Endothelial cell (in vitro differentiated cells): ENCODE measurements around the gene CACNA1C. TPM values are rescaled to one million over a fixed set of nuclear protein-coding genes. Genes with fewer than 3 reads are reported as not detected.

Experiments
- DNase-seq: peaks from one replicate; pipeline ENCODE4 v3.0.0; 2021; ENCODE audit warnings: low spot score
- H3K27ac Mint-ChIP-seq: one replicate; pipeline ENCODE4 v1.8.0; 2021; ENCODE audit warnings: mixed read lengths, inconsistent platforms; ENCODE audit not compliant: unreplicated experiment
- H3K27me3 Mint-ChIP-seq: one replicate; pipeline ENCODE4 v1.8.0; 2021; ENCODE audit warnings: mild to moderate bottlenecking, moderate library complexity, mixed read lengths, inconsistent platforms; ENCODE audit not compliant: unreplicated experiment
- H3K36me3 Mint-ChIP-seq: one replicate; pipeline ENCODE4 v1.8.0; 2021; ENCODE audit warnings: mild to moderate bottlenecking, low read depth, mixed read lengths, inconsistent platforms; ENCODE audit not compliant: unreplicated experiment
- H3K4me1 Mint-ChIP-seq: one replicate; pipeline ENCODE4 v1.8.0; 2021; ENCODE audit warnings: mild to moderate bottlenecking, mixed read lengths, inconsistent platforms; ENCODE audit not compliant: unreplicated experiment
- H3K4me3 Mint-ChIP-seq: one replicate; pipeline ENCODE4 v1.8.0; 2021; ENCODE audit warnings: mild to moderate bottlenecking, mixed read lengths, inconsistent platforms; ENCODE audit not compliant: unreplicated experiment
- H3K9me3 Mint-ChIP-seq: one replicate; pipeline ENCODE4 v1.8.0; 2021; ENCODE audit warnings: mixed read lengths, inconsistent platforms; ENCODE audit not compliant: unreplicated experiment
- total RNA-seq: library from RNA; stranded (reverse); fragmentation: NEBNext Ultra II Directional; extraction: Animal tissue kit (Norgen Biotek cat#: 25700); gene quantifications from one replicate; pipeline ENCODE4 v1.2.1, GENCODE V29; 2021; ENCODE audit not compliant: unreplicated experiment
- TF ChIP-seq, protein P1 (sequence below): fragments of 200-600 bp; sonication (generic); IDR thresholded peaks from one replicate; pipeline ENCODE4 v1.5.0; 2021; ENCODE audit warnings: antibody characterized with exemption; ENCODE audit not compliant: unreplicated experiment

The CACNA1C gene
- total RNA-seq, 1 donor from 2014 or later, result 11.1 TPM

DNA sequence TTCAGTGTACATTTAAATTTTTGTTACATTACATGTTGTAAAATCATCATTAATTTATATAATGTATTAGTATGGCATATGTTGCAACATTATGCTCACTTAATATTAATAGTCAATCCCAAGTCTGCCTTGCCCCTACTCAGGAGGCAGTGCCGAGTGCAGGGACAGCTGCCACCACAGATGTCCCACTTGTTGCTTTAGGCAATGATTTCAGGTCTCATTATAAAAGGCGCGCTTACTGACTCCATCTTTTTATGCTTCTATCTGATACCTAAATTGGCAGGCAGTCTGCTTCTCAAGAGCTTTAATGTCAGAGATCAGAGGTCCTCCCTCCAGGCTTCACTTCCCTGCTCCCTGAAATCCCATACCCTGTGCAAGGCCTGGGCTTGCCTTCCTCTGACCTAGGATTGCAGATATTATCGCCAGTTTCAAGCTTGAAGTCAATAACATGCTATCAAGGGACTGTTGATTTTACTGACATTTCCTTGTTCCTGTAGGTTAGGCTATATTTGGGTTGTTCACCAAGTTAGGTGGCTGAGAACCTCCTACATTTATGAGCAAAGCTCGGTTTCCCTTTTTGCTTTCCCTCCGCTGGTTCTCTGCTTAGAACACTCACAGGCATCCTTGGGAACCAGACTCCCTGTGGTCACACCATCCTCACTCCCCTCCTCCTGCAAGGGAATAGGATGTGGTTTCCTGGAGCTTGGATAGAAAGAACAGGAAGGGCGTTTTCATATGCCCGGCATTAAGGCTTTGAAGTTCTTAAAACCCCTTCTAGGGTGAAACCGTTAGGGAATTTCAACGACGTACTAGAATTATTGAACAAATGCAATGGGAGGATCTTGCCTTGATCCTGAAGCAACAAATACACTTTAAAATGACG, 533.6 kb downstream of the CACNA1C start:
- Mint-ChIP-seq H3K27ac (no peak overlapping the region), H3K4me3 (no peak overlapping the region), H3K4me1 (peaks cover 23% of the 10 kb centered on the region), H3K9me3 (no peaks in the 10 kb centered on the region), H3K36me3 (peaks cover 21% of the 10 kb centered on the region), H3K27me3 (peaks cover 11% of the 10 kb centered on the region)
- DNase-seq, result no peak
- TF ChIP-seq, protein P1, sequence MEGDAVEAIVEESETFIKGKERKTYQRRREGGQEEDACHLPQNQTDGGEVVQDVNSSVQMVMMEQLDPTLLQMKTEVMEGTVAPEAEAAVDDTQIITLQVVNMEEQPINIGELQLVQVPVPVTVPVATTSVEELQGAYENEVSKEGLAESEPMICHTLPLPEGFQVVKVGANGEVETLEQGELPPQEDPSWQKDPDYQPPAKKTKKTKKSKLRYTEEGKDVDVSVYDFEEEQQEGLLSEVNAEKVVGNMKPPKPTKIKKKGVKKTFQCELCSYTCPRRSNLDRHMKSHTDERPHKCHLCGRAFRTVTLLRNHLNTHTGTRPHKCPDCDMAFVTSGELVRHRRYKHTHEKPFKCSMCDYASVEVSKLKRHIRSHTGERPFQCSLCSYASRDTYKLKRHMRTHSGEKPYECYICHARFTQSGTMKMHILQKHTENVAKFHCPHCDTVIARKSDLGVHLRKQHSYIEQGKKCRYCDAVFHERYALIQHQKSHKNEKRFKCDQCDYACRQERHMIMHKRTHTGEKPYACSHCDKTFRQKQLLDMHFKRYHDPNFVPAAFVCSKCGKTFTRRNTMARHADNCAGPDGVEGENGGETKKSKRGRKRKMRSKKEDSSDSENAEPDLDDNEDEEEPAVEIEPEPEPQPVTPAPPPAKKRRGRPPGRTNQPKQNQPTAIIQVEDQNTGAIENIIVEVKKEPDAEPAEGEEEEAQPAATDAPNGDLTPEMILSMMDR, result no peak

DNA sequence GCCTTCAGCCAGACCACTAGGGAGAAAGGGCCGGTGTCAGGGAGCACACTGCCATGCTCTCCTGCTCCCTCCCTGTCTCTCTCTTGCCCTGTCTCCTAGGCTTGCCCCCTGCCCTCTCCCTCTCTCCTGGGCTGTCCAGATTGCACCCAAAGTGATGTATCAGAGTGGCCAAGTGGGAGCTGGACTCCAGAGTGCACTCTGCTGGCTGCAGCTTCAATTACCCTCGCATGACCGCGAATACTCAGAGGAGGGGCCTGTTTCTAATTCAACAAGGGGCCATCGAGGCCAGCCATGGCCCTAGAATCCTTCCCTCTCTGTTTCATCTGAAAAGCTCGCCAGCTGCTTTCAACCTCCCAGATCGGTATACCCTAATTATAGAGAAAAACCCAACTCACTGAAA, 535.6 kb downstream of the CACNA1C start:
- no peak overlapping the region for H3K27ac Mint-ChIP-seq

DNA sequence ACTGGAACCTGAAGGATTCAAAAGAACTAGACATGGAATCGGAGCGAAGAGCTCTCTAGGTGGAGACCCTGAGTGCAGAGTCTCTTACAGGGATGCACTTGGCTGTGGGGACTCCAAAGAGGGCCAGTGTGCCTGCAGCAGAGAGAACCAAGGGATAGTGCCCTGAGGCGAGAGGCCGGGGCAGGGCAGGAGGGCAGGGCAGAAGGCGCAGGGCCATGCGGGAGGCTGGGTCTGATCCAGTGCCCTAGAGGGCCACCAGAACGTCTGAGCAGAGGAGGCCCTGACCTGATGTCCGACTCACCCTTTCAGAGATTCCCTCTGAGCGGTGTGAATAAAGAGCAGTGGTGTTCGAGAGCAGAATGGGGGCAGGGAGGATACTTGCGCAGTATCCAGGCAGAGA, 536.6 kb downstream of the CACNA1C start:
- H3K4me1 Mint-ChIP-seq, result peaks cover 20% of the 10 kb centered on the region
- no peaks in the 10 kb centered on the region for H3K9me3 Mint-ChIP-seq
- H3K4me3 Mint-ChIP-seq, result no peak overlapping the region
- no peak overlapping the region for H3K27ac Mint-ChIP-seq
- TF ChIP-seq, protein P1, result no peak
- peaks cover 4% of the 10 kb centered on the region for H3K27me3 Mint-ChIP-seq
- H3K36me3 Mint-ChIP-seq, result peaks cover 46% of the 10 kb centered on the region
- DNase-seq, result no peak

More for the DNA sequence above, 535.6 kb downstream of the CACNA1C start:
- Mint-ChIP-seq H3K4me1 (peaks cover 20% of the 10 kb centered on the region), H3K9me3 (no peaks in the 10 kb centered on the region), H3K4me3 (no peak overlapping the region), H3K27me3 (peaks cover 6% of the 10 kb centered on the region), H3K36me3 (peaks cover 38% of the 10 kb centered on the region)
- TF ChIP-seq, protein P1, result no peak
- DNase-seq, result no peak

DNA sequence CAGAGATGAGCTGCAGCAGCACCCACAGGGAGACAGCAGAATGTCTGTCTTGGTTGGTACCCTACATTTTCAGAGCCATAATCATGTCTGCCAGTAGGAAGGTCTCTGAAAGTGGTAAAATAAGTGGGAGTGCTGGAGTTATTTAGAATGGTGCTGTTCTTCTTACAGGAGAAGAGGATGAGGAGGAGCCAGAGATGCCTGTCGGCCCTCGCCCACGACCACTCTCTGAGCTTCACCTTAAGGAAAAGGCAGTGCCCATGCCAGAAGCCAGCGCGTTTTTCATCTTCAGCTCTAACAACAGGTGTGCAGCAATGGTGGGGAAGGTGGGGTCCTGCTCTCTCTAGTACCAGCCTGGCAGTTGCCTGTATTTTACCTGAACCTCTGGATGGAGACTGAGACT, 540.3 kb downstream of the CACNA1C start:
- Mint-ChIP-seq H3K4me1 (peaks cover 3% of the 10 kb centered on the region), H3K4me3 (no peak overlapping the region), H3K36me3 (peaks cover 68% of the 10 kb centered on the region), H3K9me3 (no peaks in the 10 kb centered on the region), H3K27me3 (peaks cover 6% of the 10 kb centered on the region), H3K27ac (no peak overlapping the region)
- DNase-seq, result no peak
- TF ChIP-seq, protein P1, result no peak

DNA sequence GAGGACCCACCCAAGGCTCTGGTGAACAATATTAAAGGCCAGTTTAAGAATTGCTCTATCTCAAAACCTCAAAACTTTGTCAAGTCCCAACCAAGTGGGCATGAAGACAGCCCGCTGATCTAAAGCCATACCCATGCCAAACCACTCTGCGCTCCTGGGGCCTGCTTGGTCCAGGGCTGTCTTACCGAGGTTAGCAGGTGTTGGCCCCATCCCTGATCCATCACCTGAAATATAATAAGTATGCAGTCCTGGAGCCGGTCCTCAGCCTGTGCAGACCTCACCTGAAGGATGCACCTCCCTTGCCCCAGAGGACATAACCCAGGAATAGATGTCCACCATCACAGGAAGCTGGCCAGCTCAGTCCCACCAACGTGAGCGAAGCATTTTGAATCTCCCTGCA, 543.7 kb downstream of the CACNA1C start:
- H3K36me3 Mint-ChIP-seq, result peaks cover 51% of the 10 kb centered on the region
- H3K4me1 Mint-ChIP-seq, result peaks cover 3% of the 10 kb centered on the region
- peaks cover 7% of the 10 kb centered on the region for H3K27me3 Mint-ChIP-seq

More for the DNA sequence above, 543.7 kb downstream of the CACNA1C start:
- Mint-ChIP-seq H3K4me3 (no peak overlapping the region), H3K27ac (no peak overlapping the region), H3K9me3 (no peaks in the 10 kb centered on the region)
- TF ChIP-seq, protein P1, result no peak
- DNase-seq, result no peak
